Stimulated activated CD4-positive, alpha-beta T cell treated with anti-CD3 and anti-CD28 coated beads, Interleukin-15, amount 100 ng/mL, for 1 hour (primary cell): ENCODE measurements around the gene RALGDS.

Experiments
- DNase-seq, 2 donors: peaks; one replicate each; pipeline ENCODE4 v3.0.0-alpha.2; 2020; ENCODE audit warnings: low read depth in 1 of 2, low spot score in 1 of 2

Gene RALGDS

DNA sequence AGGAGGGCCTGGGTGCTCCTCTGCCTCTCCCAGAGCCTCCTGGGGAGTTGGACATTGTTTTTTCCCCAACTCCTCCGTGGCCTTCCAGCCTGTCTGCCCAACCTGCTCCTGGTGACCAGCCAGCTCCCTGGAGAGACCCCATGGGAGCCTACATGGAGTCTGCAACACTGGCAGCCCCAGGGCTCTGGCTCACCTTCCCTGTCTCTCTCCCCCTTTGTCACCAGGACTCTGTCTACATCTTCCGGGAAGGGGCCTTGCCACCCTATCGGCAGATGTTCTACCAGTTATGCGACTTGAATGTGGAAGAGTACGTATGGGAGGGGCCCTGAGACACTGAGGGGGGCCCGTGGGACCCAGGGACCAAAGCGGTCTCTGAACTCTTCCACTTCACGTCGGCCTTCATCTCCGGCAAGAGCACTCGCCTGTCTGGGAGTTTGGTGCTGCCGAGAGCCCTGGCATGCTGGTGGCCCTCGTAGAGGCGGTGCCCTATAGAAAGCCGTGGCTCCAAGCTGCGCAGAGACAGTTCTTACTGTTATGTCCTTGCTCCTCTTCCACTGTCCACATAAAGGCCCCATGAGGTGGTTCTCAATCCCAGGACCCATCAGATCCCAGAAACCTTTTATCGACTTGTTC, 65.1 kb downstream of the RALGDS start:
- DNase-seq = no peak

- no peak for DNase-seq
Observed at GRCh38 chr9:133054966-133055365, 66.1 kb downstream of the RALGDS start.

DNA sequence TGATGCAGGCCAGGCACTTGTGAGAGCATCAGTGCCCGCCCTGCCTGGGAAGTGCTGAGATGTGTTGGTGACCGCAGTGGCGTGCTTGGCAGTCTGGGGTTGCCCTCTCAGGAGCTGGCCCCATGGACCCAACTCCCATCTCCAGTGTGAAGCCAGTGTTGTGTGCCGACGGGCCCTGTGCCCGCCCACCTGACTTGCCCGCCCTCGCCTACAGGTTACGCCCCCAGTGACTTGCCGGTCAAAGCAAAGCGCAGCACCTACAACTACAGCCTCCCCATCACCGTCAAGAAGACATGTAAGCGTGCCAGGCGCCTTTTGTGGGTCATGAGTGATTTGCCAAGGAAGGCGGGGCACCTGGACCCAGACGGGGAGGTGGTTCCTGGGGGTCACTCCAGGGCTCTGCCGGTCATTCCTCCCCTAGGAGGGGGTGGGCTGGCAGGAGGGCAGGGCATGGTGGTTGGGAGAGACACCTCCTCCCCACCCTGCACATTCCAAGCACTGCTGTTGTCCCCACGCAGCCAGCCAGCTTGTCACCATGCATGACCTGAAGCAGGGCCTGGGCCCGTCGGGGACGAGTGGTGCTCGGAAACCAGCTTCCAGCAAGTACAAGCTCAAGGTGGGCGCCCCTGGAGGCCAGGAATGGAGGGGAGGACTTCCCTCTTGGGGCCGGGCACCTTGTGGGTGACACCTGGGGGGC, 66.7 kb downstream of the RALGDS start:
- no peak for DNase-seq

DNA sequence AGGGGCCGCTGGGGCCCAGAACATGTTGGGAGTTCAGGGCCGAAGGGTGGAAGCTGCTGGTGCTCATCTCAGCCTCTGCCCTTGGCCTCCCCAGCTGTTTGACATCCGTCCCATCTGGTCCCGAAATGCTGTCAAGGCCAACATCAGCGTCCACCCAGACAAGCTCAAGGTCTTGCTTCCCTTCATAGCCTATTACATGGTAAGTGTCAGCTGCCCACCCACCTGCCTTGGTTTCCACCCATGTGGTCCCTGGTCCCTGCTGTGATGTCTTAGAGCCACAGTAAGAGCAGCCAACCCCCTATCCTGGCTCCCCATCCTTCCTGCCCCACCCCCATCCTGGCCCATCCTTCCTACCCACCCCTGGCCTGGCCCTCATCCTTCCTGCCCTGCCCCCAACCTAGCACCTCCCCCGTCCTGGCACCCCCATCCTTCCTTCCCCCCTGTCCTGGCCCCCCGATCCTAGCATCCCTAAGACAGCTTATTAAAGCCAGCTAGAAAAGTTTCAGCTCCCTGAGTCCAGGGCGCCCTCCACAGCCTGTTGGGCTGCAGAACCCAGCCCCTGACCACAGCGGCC, 69.0 kb downstream of the RALGDS start:
- no peak for DNase-seq

GRCh38 chr9:133051281-133051900, 69.6 kb downstream of the RALGDS start:
- no peak for DNase-seq

DNA sequence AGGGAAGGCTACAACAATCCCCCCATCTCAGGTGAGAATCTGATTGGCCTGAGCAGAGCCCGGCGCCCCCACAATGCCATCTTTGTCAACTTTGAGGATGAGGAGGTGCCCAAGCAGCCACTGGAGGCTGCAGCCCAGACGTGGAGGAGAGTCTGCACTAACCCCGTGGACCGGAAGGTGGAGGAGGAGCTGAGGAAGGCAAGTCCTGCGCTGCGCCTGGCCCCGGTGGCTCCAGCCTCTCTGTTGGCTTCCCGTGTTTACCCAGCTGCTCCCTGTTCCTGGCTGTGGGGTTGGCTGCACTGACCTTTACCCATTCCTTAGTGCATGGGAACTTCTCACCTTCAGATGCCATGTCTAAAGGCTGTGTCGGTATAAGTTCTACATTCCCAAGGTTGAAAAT, 70.3 kb downstream of the RALGDS start:
- DNase-seq = no peak

- no peak for DNase-seq
Observed at GRCh38 chr9:133050142-133050541, 70.9 kb downstream of the RALGDS start.

GRCh38 chr9:133049043-133049442, 72.0 kb downstream of the RALGDS start:
- DNase-seq = no peak

- DNase-seq = no peak
Observed at GRCh38 chr9:133048595-133048994, 72.4 kb downstream of the RALGDS start.
